RWPE2 (cell line): ENCODE measurements around the gene DLG3.
A peak's percentile ranks its signal among the peaks of the same experiment; 100 is the strongest.

Experiments used
- ATAC-seq: fragments of 200-7000 bp; cut with Tn5 transposase; 3 replicates; pipeline ENCODE4 v1.9.1; 2021; ENCODE audit warnings: low read depth
- DNase-seq: peaks from one replicate; pipeline ENCODE4 v3.0.0-alpha.2; 2020; ENCODE audit warnings: low spot score
- H3K27ac ChIP-seq: fragments of 450-650 bp; 2 replicates; pipeline ENCODE4 v1.5.1; 2017; ENCODE audit warnings: mild to moderate bottlenecking; ENCODE audit not compliant: poor library complexity, severe bottlenecking
- H3K27me3 ChIP-seq: fragments of 250-450 bp; sonication (Bioruptor Pico); 2 replicates; pipeline ENCODE4 v1.5.1; 2021; ENCODE audit warnings: mild to moderate bottlenecking, moderate library complexity; ENCODE audit not compliant: insufficient read depth, poor library complexity, severe bottlenecking
- H3K36me3 ChIP-seq: fragments of 250-450 bp; sonication (Bioruptor Pico); 2 replicates; pipeline ENCODE4 v1.5.1; 2020; ENCODE audit warnings: low read depth, mild to moderate bottlenecking, moderate library complexity
- H3K4me1 ChIP-seq: fragments of 250-450 bp; sonication (Bioruptor Pico); 2 replicates; pipeline ENCODE4 v1.5.1; 2021; ENCODE audit warnings: mild to moderate bottlenecking, moderate library complexity; ENCODE audit not compliant: insufficient read depth, poor library complexity, severe bottlenecking
- H3K4me3 ChIP-seq: fragments of 250-450 bp; sonication (Bioruptor Pico); 2 replicates; pipeline ENCODE4 v1.5.1; 2021; ENCODE audit warnings: mild to moderate bottlenecking, moderate library complexity; ENCODE audit not compliant: severe bottlenecking
- H3K9me3 ChIP-seq: fragments of 250-450 bp; sonication (Bioruptor Pico); 2 replicates; pipeline ENCODE4 v1.5.1; 2021; ENCODE audit warnings: mild to moderate bottlenecking, moderate library complexity; ENCODE audit not compliant: severe bottlenecking
- CTCF ChIP-seq: fragments of 450-650 bp; IDR thresholded peaks from one replicate; pipeline ENCODE4 v1.5.1; 2017; ENCODE audit warnings: mild to moderate bottlenecking, moderate library complexity; ENCODE audit not compliant: poor library complexity, severe bottlenecking

The DLG3 gene

GRCh38 chrX:70444946-70445656, 466 bp downstream of the DLG3 start:
- no peak for TF ChIP-seq CTCF
- ATAC-seq = no peak
- Histone ChIP-seq H3K4me1 (no peaks in the 10 kb centered on the region), H3K4me3 (peak overlapping the region; percentile 22), H3K27ac (no peak overlapping the region), H3K27me3 (peaks cover 5% of the 10 kb centered on the region), H3K36me3 (no peaks in the 10 kb centered on the region), H3K9me3 (no peaks in the 10 kb centered on the region)
- DNase-seq = no peak

GRCh38 chrX:70445951-70446350, 1.3 kb downstream of the DLG3 start:
- Histone ChIP-seq H3K27me3 (peaks cover 5% of the 10 kb centered on the region), H3K36me3 (no peaks in the 10 kb centered on the region), H3K4me1 (no peaks in the 10 kb centered on the region), H3K9me3 (no peaks in the 10 kb centered on the region), H3K27ac (no peak overlapping the region), H3K4me3 (no peak overlapping the region)
- DNase-seq (no peak), ATAC-seq (no peak)
- no peak for TF ChIP-seq CTCF

GRCh38 chrX:70446380-70447350, 2.0 kb downstream of the DLG3 start:
- TF ChIP-seq CTCF = no peak
- ATAC-seq (no peak), DNase-seq (no peak)
- peaks cover 5% of the 10 kb centered on the region for H3K27me3 ChIP-seq
- H3K4me1 ChIP-seq = no peaks in the 10 kb centered on the region
- no peak overlapping the region for H3K4me3 ChIP-seq
- H3K36me3 ChIP-seq = no peaks in the 10 kb centered on the region
- H3K27ac ChIP-seq = no peak overlapping the region
- H3K9me3 ChIP-seq = no peaks in the 10 kb centered on the region

GRCh38 chrX:70449457-70449966, 4.9 kb downstream of the DLG3 start:
- Histone ChIP-seq H3K4me1 (no peaks in the 10 kb centered on the region), H3K4me3 (no peak overlapping the region), H3K27me3 (peaks cover 5% of the 10 kb centered on the region), H3K9me3 (no peaks in the 10 kb centered on the region), H3K36me3 (no peaks in the 10 kb centered on the region), H3K27ac (no peak overlapping the region)
- TF ChIP-seq CTCF = no peak
- ATAC-seq (no peak), DNase-seq (no peak)
